AG04450 (cell line): Measurements from ENCODE around the gene NKAIN4. TPM values are rescaled to one million over a fixed set of nuclear protein-coding genes. Genes with fewer than 3 reads are reported as not detected.
A peak's percentile ranks its signal among the peaks of the same experiment; 100 is the strongest.

ENCODE experiments used
- CTCF ChIA-PET: fragments of 300-600, 350-600 bp; formaldehyde crosslinking; extraction: SDS; loops from one replicate; lab custom pipeline; 2022; ENCODE audit warnings: antibody characterized with exemption, inconsistent platforms; lab: Charles Lee
- POLR2A ChIA-PET: fragments of 350-600 bp; formaldehyde crosslinking; extraction: SDS; loops from one replicate; lab custom pipeline; 2021; ENCODE audit warnings: antibody characterized with exemption, inconsistent platforms; lab: Yijun Ruan, JAX
- DNase-seq: peaks from one replicate; pipeline ENCODE4 v3.0.0-alpha.2; 2011; ENCODE audit warnings: low read depth, low spot score
- H3K27ac ChIP-seq: one replicate; pipeline ENCODE4 v1.5.1; 2012; ENCODE audit warnings: low read depth, low read length, control low read depth
- H3K27me3 ChIP-seq: one replicate; pipeline ENCODE4 v1.6.0; 2012; ENCODE audit warnings: low read length; ENCODE audit not compliant: control insufficient read depth, insufficient read depth
- H3K4me3 ChIP-seq: 2 replicates; pipeline ENCODE4 v1.5.1; 2011; ENCODE audit warnings: mild to moderate bottlenecking, low read depth, low read length, control low read depth
- H3K9me3 ChIP-seq: 2 replicates; pipeline ENCODE4 v1.5.1; 2012; ENCODE audit warnings: low read length; ENCODE audit not compliant: control insufficient read depth, insufficient read depth
- CTCF ChIP-seq: IDR thresholded peaks from 2 replicates; pipeline ENCODE4 v1.5.1; 2011; ENCODE audit warnings: low read depth, low read length, control low read depth, inconsistent platforms
- polyA plus RNA-seq: library from polyadenylated mRNA; depleted of rRNA; stranded (reverse); fragments of >200 nt; gene quantifications from 2 replicates; pipeline ENCODE4 v1.2.3, GENCODE V29; 2011

NKAIN4 gene
- polyA plus RNA-seq, 1 experiment, result not detected

GRCh38 chr20:63256954-63257353 is 2.7 kb upstream of the NKAIN4 start:
- no peak for DNase-seq
- no peak for TF ChIP-seq CTCF
- no peak overlapping the region for H3K4me3 ChIP-seq
- H3K9me3 ChIP-seq, result peaks cover 10% of the 10 kb centered on the region; the same call in 1 of the 2 replicates
- CTCF ChIA-PET, result no interaction called here
- POLR2A ChIA-PET, result no interaction called here
- H3K27ac ChIP-seq, result no peak overlapping the region
- H3K27me3 ChIP-seq, result peaks cover 81% of the 10 kb centered on the region

- ChIA-PET POLR2A (no interaction called here), CTCF (interaction anchor here (1.6 kb wide), 1 partner anchor 32 kb away, joined by 7 read pairs; no protein-coding TSS in a partner anchor)
- no peak for DNase-seq
- H3K27me3 ChIP-seq, result peaks cover 75% of the 10 kb centered on the region
- H3K27ac ChIP-seq, result no peak overlapping the region
- peaks cover 10% of the 10 kb centered on the region; the same call in 1 of the 2 replicates for H3K9me3 ChIP-seq
- H3K4me3 ChIP-seq, result no peak overlapping the region
- no peak for TF ChIP-seq CTCF
Observed at GRCh38 chr20:63255931-63256704, 1.9 kb upstream of the NKAIN4 start.

GRCh38 chr20:63254606-63255384 is 532 bp upstream of the NKAIN4 start:
- H3K27me3 ChIP-seq, result peaks cover 61% of the 10 kb centered on the region
- no peak overlapping the region for H3K27ac ChIP-seq
- no peak overlapping the region for H3K4me3 ChIP-seq
- TF ChIP-seq CTCF, result no peak
- CTCF ChIA-PET, result interaction anchor here (1.6 kb wide), 1 partner anchor 31 kb away, joined by 7 read pairs; no protein-coding TSS in a partner anchor
- POLR2A ChIA-PET, result no interaction called here
- no peak for DNase-seq
- H3K9me3 ChIP-seq, result peaks cover 10% of the 10 kb centered on the region; the same call in 1 of the 2 replicates

GRCh38 chr20:63253438-63254231 is 628 bp downstream of the NKAIN4 start:
- H3K9me3 ChIP-seq, result peaks cover 3% of the 10 kb centered on the region; the same call in 1 of the 2 replicates
- TF ChIP-seq CTCF, result no peak
- no peak overlapping the region for H3K27ac ChIP-seq
- peaks cover 53% of the 10 kb centered on the region for H3K27me3 ChIP-seq
- 0 out of 2 replicates have a peak overlapping the region, but pooled peaks have one; percentile 10 for H3K4me3 ChIP-seq
- DNase-seq, result no peak
- POLR2A ChIA-PET, result interaction anchor here (0.9 kb wide), 1 partner anchor 27 kb away, joined by 3 read pairs; no protein-coding TSS in a partner anchor
- CTCF ChIA-PET, result interaction anchor here (0.6 to 1.4 kb wide), 4 partner anchors 21 to 30 kb away, joined by 3 to 12 read pairs (median 3); no protein-coding TSS in a partner anchor
